GM21390 (cell line): ENCODE measurements around the gene LRRC8B.
A peak's percentile ranks its signal among the peaks of the same experiment; 100 is the strongest.
"Not testable (repeated sequence)": the region's sequence is repeated elsewhere in the genome, so short reads cannot be mapped to it uniquely, and the experiment has no call there.

Experiments used
- ATAC-seq: cut with Tn5 transposase; IDR thresholded peaks from one replicate; pipeline ENCODE4 v1.9.1; 2021; ENCODE audit not compliant: unreplicated experiment

LRRC8B gene

GRCh38 chr1:89523572-89524368 is 859 bp upstream of the LRRC8B start:
- ATAC-seq = peak; percentile 28

- peak; percentile 23 for ATAC-seq
Observed at GRCh38 chr1:89525169-89525855, 683 bp downstream of the LRRC8B start.

GRCh38 chr1:89527256-89527655 is 2.6 kb downstream of the LRRC8B start:
- no peak for ATAC-seq

GRCh38 chr1:89527750-89528381 is 3.2 kb downstream of the LRRC8B start:
- no peak for ATAC-seq

- ATAC-seq = no peak
Observed at GRCh38 chr1:89528382-89528780, 3.8 kb downstream of the LRRC8B start.

DNA sequence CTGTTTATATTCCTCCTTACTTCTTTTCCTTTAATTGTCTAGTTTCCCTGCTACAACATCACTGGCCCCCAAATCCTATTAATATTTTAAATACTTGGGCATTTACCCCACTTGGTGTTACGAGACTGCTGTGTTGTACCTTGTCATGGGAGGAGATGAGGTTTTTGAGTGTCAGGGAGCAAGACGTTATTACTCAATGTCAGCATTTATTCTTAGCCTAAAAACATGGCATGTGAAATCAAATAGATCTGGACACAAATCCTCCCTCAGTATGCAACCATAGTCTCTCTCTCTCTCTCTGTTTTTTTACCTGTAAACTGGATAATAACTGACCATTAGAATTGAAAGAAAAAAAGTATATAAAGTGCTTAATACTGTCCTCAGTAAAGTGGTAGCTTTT is 4.6 kb downstream of the LRRC8B start:
- ATAC-seq = no peak

DNA sequence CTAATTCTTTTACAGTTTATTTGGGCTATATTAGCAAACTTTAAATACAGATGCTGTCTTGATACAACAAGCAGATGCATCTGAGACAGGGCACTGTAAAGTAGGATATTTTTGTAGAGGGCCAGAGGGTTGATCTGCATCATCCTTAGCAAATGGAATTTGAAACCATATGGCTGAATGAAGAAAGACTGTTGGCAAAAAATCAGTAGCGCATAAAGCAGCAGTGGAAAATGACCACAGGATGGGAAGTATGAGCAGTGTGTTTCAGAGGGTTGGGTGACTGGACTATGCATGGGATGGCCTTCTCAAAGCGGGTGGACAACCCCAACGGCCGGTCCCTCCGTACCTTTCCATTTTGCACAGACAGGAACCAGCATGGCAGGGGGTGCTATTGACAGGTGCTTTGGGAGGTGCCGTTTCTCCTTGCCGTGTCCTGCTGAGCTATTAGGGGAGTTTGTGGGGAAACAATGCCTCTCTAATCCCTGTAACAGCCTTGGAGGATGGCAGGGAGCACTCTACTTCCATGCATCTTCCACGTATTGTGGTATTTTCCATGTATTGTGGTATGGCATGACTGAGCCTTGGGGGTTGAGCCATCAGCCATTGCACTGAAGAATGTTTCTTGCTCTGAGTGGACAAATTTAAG is 5.9 kb downstream of the LRRC8B start:
- no peak for ATAC-seq

DNA sequence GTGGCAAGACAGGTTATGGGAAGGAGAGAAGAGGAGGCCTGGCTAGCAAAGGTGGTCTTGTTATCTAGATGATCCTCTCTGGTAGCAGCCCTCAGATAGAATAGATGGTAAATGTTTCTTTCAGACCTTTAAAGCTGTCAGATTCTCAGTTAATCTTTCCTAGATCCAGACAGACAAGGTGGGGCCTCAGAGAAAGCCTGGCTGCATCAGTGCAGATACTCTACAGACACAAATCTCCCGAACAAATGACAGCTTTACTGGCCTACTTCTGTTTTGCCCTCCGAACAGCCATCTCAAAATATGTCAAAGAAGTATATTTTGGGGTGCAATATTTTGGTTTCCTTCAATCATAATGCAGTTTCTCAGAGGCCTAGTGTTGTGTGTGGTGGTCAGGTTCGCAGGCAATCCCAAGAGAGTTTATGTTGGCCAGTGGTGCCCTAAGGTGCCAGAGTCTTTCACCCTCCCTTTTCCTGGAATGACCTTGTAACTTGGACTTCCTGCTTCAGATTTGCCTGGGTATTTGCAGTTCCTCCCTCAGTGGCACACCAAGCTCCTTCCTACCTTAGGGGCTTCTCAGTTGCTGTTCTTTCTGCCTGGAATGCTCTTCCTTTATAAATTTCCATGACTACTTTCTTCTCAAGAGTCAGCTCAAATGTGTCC is 7.0 kb downstream of the LRRC8B start:
- no peak for ATAC-seq

GRCh38 chr1:89532228-89532627 is 7.6 kb downstream of the LRRC8B start:
- ATAC-seq = no peak

GRCh38 chr1:89532866-89533265 is 8.2 kb downstream of the LRRC8B start:
- no peak for ATAC-seq

- ATAC-seq = no peak
Observed at GRCh38 chr1:89535537-89535936, 10.9 kb downstream of the LRRC8B start.

GRCh38 chr1:89536555-89537341 is 12.1 kb downstream of the LRRC8B start:
- ATAC-seq = no peak

DNA sequence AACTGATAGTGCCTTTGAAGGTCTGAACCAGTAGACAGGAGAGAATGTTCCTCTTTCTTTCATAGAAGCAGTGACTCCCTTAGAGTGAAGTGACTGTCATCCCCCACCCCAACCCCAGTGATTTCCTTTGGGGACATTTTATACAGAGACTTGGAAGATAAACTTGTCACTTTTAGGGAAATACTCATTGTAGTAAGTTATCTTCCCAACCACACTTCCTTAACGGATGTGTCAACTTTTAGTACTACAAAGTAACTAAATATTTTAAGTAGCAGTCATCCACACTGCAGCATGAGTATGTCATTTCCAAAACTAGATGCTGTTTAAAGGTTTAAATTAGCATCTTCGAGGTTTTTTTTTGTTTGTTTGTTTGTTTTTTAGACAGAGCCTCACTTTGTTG is 13.7 kb downstream of the LRRC8B start:
- no peak for ATAC-seq

DNA sequence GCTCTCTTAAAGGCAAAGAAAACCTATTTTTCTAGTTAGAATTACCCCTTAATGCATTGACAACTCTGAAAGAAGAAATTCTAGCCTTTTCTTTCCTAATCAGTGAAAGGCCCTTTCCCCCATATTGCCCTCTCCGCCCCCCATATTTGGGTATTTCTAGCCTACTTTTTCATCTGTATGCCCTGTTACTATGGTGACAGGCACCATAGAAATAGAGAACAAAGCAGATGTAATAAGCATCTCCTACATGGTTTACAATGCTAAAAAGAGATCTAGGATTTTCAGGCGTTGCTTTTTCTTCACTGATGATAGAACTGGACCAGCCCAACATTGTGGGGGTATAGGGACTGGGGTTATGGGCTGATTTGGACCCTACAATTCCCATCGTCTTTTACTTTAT is 14.5 kb downstream of the LRRC8B start:
- no peak for ATAC-seq

- no peak for ATAC-seq
Observed at GRCh38 chr1:89540406-89540970, 15.9 kb downstream of the LRRC8B start.

DNA sequence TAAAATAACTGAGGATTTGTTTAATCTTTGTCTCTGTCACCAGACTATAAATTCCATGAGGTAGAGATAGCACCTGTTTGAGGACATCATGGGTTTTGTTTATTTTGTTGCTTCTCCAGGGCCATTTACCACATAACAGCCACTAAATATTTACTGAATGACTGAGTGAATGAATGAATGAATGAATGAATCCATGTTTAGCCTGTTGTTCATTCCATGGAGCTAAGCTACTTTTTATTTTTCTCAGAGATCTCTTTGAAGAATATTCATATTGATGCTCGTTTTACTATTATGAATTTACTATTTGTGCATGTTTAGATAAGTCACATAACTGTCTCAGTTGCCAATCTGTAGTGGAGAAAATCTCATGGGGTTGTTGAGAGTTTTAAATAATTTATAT is 17.7 kb downstream of the LRRC8B start:
- no peak for ATAC-seq

GRCh38 chr1:89543632-89544031 is 19.0 kb downstream of the LRRC8B start:
- not testable (repeated sequence) for ATAC-seq

DNA sequence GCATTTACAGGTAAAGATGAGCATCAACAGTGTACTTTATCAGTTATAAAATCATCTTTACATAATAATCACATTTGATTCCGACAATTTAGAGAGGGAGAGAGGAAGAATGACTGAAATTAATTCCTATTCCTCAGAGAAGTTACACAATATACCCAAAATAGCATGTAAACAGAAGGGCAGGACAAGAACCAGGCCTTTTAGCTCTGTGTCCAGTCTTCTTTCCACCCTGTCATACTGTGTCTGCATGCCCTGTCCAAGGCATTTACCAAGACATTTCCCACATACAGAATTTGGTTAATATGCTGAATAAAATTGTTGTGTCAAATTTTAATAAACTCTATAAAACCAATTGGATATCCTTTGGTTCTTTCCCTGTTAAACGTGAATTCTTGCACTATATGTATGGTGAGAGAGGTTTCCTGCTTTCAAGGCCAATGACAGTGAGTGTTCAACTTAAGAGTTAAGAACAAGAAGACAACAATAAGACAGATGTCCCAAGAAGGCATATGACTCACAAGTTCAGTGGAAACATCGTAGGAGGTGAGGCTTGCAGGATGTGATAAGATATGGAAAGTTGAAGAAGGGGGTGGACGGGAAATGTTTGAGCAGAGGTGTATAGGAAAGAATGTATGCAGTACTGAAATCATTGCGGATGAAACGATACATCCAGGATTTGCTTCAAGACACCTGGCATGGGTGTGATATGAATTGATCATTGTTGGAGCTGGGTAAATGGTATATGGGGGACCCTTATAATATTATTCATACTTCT is 20.8 kb downstream of the LRRC8B start:
- ATAC-seq = no peak
